Measurements from ENCODE around the gene RBP5. TPM values are rescaled to one million over a fixed set of nuclear protein-coding genes. Genes with fewer than 3 reads are reported as not detected.
A peak's percentile ranks its signal among the peaks of the same experiment; 100 is the strongest.

The RBP5 gene
- total RNA-seq, 4 donors from 2014 or later = 0.26 to 2.5 TPM; not detected in 2

DNA sequence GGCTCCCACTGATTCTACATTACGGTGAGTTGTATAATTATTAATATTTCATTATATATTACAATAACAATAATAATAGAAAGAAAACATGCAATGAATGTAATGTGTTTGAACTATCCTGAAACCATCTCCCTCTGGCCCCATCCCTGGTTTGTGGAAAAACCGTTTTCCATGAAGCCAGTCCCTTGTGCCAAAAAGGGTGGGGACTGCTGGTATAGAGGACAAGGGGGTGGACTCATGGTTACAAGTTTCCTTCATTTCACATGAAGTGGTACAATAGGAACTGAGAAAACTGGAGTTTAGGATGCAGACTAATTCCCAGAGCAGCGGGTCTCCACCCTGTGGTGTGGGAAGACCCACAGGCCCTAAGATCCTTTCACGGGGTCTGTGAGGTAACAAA, 16.6 kb downstream of the RBP5 start:
- intact Hi-C loops (cut with DNase I; ENCODE audit: low total_unique reads) = loop anchor here (10.0 kb wide), 2 partner anchors 57 to 187 kb away; partner anchors contain the start of gene ATN1
- TF ChIP-seq, protein P1, sequence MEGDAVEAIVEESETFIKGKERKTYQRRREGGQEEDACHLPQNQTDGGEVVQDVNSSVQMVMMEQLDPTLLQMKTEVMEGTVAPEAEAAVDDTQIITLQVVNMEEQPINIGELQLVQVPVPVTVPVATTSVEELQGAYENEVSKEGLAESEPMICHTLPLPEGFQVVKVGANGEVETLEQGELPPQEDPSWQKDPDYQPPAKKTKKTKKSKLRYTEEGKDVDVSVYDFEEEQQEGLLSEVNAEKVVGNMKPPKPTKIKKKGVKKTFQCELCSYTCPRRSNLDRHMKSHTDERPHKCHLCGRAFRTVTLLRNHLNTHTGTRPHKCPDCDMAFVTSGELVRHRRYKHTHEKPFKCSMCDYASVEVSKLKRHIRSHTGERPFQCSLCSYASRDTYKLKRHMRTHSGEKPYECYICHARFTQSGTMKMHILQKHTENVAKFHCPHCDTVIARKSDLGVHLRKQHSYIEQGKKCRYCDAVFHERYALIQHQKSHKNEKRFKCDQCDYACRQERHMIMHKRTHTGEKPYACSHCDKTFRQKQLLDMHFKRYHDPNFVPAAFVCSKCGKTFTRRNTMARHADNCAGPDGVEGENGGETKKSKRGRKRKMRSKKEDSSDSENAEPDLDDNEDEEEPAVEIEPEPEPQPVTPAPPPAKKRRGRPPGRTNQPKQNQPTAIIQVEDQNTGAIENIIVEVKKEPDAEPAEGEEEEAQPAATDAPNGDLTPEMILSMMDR (IDR thresholded peaks at IDR 0.05) = no peak
- no peak for TF ChIP-seq POLR2A (IDR thresholded peaks at IDR 0.05)
- 64 to 74% methylated on average over 4 of the region's 4 CpGs for WGBS, 2 donors
- no peak for DNase-seq (ENCODE audit: low spot score in 2 of 2)
- H3K4me3 ChIP-seq (ENCODE audit: low read depth, poor library complexity, severe bottlenecking) = no peak overlapping the region

DNA sequence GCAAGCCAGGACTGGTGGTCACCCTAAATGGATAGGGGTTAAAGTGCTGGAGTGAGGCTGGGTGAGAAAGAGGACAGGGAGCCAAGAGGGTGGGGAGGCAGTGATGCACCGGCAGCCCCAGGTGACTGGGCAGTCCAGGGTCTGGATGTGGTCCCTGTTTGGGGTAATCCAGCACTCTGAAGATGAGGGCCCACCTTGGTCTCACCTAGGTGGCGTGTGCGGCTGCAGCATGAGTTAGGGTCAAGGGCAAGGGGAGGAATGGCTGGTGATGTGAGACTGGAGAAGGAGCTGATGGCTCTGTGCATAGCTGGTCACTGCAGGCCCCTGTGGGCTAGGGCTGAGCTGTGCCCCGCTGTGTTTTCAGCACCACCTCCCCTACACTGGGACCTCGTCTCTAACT, 18.0 kb downstream of the RBP5 start:
- WGBS, 2 donors = 90 to 94% methylated on average over 5 of the region's 5 CpGs
- intact Hi-C loops (cut with DNase I; ENCODE audit: low total_unique reads) = loop anchor here (10.0 kb wide), 2 partner anchors 56 to 186 kb away; partner anchors contain the start of gene ATN1
- TF ChIP-seq POLR2A (IDR thresholded peaks at IDR 0.05) = no peak
- TF ChIP-seq, protein P1 (IDR thresholded peaks at IDR 0.05) = no peak
- no peak for DNase-seq (ENCODE audit: low spot score in 2 of 2)
- no peak overlapping the region for H3K4me3 ChIP-seq (ENCODE audit: low read depth, poor library complexity, severe bottlenecking)

DNA sequence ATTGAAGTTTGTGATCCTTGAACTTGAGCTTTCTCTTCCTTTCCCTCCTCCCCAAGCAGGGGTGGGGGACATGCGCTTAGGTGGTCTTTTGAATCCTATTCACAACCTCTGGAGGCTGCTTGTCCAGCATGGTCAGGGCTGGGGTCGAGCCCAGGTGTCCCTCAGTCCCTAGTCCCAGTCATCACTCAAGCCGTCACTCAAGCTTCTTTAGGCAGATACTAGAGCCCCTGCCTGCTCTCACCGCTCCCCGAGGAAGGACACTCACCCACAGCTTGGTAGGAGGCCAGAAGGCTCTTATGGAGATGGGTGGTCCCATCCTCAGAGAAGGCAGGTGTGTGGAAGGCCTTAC, 19.1 kb downstream of the RBP5 start:
- intact Hi-C loops (cut with DNase I; ENCODE audit: low total_unique reads) = no loop called here
- TF ChIP-seq, protein P1 (IDR thresholded peaks at IDR 0.05) = no peak
- TF ChIP-seq POLR2A (IDR thresholded peaks at IDR 0.05) = no peak
- H3K4me3 ChIP-seq (ENCODE audit: low read depth, poor library complexity, severe bottlenecking) = no peak overlapping the region
- WGBS, 2 donors = 60 to 70% methylated on average over 5 of the region's 5 CpGs
- no peak for DNase-seq (ENCODE audit: low spot score in 2 of 2)

DNA sequence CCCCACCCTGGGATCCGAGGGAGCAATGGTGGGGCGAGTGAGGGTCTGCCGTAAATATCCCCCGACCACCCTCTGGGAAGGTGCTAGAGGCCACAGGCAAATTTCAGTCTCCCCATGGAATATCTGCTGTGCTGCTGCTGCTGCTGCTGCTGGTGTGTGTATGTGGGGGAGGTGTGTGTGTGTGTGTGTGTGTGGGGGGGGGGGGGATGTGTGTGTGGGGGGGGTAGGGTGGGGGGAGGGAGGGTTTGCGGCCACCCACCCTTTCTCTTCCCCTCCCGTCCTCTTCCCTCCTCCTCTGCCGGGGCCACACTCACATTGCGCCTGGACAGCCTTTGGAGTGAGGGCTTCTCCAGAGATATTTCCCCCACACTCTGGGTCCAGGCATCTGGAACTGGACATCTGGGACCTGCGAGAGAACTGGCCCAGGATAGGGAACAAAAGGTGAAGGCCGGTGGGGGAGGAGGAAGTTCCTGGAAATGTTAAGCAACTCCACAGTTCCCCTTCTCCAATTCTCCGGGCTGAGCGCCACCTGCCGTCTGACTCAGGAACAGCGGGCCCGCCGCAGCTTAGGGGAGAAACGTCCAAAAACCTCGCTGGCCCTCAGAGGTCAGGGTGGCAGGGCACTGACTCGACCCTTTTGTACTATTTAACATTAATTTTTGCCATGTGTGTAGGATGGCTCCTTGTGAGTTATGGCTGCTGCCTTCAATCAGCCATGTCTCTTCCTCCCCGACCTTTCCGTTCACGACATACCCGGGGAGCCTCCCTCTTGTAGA, 19.7 kb downstream of the RBP5 start, which contains the start of gene C1RL:
Gene C1RL, minus strand, starts transcription at position 419 of the 776 bp plus-strand sequence. Its CDS starts 34 bp downstream, at position 385.
- intact Hi-C loops (cut with DNase I; ENCODE audit: low total_unique reads) = no loop called here
- DNase-seq (ENCODE audit: low spot score in 2 of 2) = peak; percentile 92 to 99
- WGBS, 2 donors = 11 to 12% methylated on average over 22 to 23 of the region's 23 CpGs
- peak within 1 kb of the TSS; percentile 58 for H3K4me3 ChIP-seq (ENCODE audit: low read depth, poor library complexity, severe bottlenecking)
- TF ChIP-seq POLR2A (IDR thresholded peaks at IDR 0.05) = no peak
- TF ChIP-seq, protein P1 (IDR thresholded peaks at IDR 0.05) = peak in 1 of 3 donors; percentile 91

DNA sequence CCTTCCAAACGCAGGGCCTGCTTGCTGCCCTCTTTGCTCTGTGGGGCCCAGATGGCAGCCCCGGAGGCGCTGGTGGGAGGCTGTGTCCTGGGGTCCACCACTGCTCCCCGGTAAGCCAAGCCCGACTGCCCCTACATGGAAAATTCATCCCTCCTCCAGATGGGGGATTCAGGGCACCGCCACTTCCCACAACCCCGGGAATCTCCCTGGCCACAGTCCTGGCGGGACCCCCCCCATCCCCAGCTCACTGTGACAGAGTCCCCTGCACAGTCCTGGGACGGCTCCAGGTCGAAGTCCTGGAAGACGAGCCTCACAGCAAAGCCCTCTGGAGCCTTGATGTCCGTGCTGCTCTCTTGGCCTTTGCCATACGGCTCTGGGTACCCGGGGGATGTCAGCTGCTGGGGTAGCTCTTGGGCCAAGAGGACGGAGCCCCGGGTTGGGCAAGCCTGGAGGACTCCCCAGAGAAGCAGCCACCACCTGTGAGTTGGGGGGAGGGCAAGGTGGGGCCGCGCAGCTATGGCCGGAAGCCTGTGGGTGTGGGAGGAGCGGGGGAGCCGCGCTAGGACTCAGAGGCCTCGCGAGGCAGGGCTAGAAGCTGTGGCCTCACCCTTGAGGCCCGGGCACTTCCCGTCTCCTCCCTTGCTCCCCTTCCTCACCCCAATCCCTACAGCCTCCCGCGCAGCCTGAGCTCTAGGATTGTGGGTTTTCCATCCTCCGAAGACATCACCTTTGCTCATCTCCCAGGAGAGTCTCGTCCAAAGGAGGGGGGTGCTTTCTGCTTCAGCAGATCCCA, 20.5 kb downstream of the RBP5 start:
- intact Hi-C loops (cut with DNase I; ENCODE audit: low total_unique reads) = no loop called here
- peak overlapping the region; percentile 58 for H3K4me3 ChIP-seq (ENCODE audit: low read depth, poor library complexity, severe bottlenecking)
- 2 to 7% methylated on average over 26 to 29 of the region's 30 CpGs for WGBS, 2 donors
- DNase-seq (ENCODE audit: low spot score in 2 of 2) = peak; percentile 53 to 95
- TF ChIP-seq, protein P1 (IDR thresholded peaks at IDR 0.05) = no peak
- TF ChIP-seq POLR2A (IDR thresholded peaks at IDR 0.05) = no peak

Measured in lower leg skin (tissue), 4 donors.